HG02588 (cell line): ENCODE results near the gene DAAM2.

Source experiments
- ATAC-seq: cut with Tn5 transposase; IDR thresholded peaks from one replicate; pipeline ENCODE4 v1.9.1; 2021; ENCODE audit warnings: mild to moderate bottlenecking, moderate library complexity; ENCODE audit not compliant: unreplicated experiment

Gene DAAM2

GRCh38 chr6:39816747-39817146 is 24.6 kb downstream of the DAAM2 start:
- ATAC-seq: no peak

- ATAC-seq: no peak
These were observed 26.5 kb downstream of the DAAM2 start for GRCh38 chr6:39818695-39819094.

- no peak for ATAC-seq
These were observed 27.1 kb downstream of the DAAM2 start for GRCh38 chr6:39819228-39819627.

- no peak for ATAC-seq
These were observed 27.5 kb downstream of the DAAM2 start for GRCh38 chr6:39819676-39820075.

GRCh38 chr6:39820553-39820952 is 28.4 kb downstream of the DAAM2 start:
- no peak for ATAC-seq

GRCh38 chr6:39821046-39821740 is 29.0 kb downstream of the DAAM2 start:
- no peak for ATAC-seq

GRCh38 chr6:39821742-39822532 is 29.8 kb downstream of the DAAM2 start:
- ATAC-seq: no peak

- ATAC-seq: no peak
These were observed 31.0 kb downstream of the DAAM2 start for GRCh38 chr6:39822846-39823815.

GRCh38 chr6:39824030-39824926 is 32.1 kb downstream of the DAAM2 start:
- no peak for ATAC-seq

GRCh38 chr6:39829331-39829730 is 37.2 kb downstream of the DAAM2 start:
- ATAC-seq: no peak

- ATAC-seq: no peak
These were observed 38.3 kb downstream of the DAAM2 start for GRCh38 chr6:39830444-39830843.

- ATAC-seq: no peak
These were observed 39.5 kb downstream of the DAAM2 start for GRCh38 chr6:39831701-39832100.

GRCh38 chr6:39834278-39834677 is 42.1 kb downstream of the DAAM2 start:
- no peak for ATAC-seq

- ATAC-seq: no peak
These were observed 42.7 kb downstream of the DAAM2 start for GRCh38 chr6:39834866-39835265.

- ATAC-seq: no peak
These were observed 43.7 kb downstream of the DAAM2 start for GRCh38 chr6:39835821-39836295.

GRCh38 chr6:39836606-39837005 is 44.4 kb downstream of the DAAM2 start:
- ATAC-seq: no peak

- no peak for ATAC-seq
These were observed 47.3 kb downstream of the DAAM2 start for GRCh38 chr6:39839445-39839844.

GRCh38 chr6:39840781-39841180 is 48.6 kb downstream of the DAAM2 start:
- no peak for ATAC-seq

- no peak for ATAC-seq
These were observed 49.1 kb downstream of the DAAM2 start for GRCh38 chr6:39841291-39841690.

GRCh38 chr6:39841923-39842322 is 49.7 kb downstream of the DAAM2 start:
- ATAC-seq: no peak
